H7 (cell line): Measurements from ENCODE around the gene NCAN. TPM values are rescaled to one million over a fixed set of nuclear protein-coding genes. Genes with fewer than 3 reads are reported as not detected.
"Not testable (repeated sequence)": the region's sequence is repeated elsewhere in the genome, so short reads cannot be mapped to it uniquely, and the experiment has no call there.

Experiments
- DNase-seq: peaks from one replicate; pipeline ENCODE4 v3.0.0; 2012
- H3K27me3 ChIP-seq: 2 replicates; pipeline ENCODE4 v1.6.0; 2011; ENCODE audit warnings: mild to moderate bottlenecking, low read length; ENCODE audit not compliant: control insufficient read depth, insufficient read depth
- H3K36me3 ChIP-seq: replicated peaks from 2 replicates; pipeline ENCODE4 v1.5.1; 2011; ENCODE audit warnings: low read length; ENCODE audit not compliant: control insufficient read depth, insufficient read depth
- H3K4me3 ChIP-seq: 2 replicates; pipeline ENCODE4 v1.5.1; 2011; ENCODE audit warnings: low read depth, mild to moderate bottlenecking, control low read depth, low read length, moderate library complexity; ENCODE audit not compliant: insufficient read depth
- total RNA-seq: library from RNA; depleted of rRNA; stranded (reverse); fragments of >200 nt; shearing (Covaris generic); gene quantifications from 2 replicates; pipeline ENCODE4 v1.2.3, GENCODE V29; 2014; rRNA removed

Gene NCAN
- total RNA-seq = 0.81 and 1.7 TPM in 2 replicates

DNA sequence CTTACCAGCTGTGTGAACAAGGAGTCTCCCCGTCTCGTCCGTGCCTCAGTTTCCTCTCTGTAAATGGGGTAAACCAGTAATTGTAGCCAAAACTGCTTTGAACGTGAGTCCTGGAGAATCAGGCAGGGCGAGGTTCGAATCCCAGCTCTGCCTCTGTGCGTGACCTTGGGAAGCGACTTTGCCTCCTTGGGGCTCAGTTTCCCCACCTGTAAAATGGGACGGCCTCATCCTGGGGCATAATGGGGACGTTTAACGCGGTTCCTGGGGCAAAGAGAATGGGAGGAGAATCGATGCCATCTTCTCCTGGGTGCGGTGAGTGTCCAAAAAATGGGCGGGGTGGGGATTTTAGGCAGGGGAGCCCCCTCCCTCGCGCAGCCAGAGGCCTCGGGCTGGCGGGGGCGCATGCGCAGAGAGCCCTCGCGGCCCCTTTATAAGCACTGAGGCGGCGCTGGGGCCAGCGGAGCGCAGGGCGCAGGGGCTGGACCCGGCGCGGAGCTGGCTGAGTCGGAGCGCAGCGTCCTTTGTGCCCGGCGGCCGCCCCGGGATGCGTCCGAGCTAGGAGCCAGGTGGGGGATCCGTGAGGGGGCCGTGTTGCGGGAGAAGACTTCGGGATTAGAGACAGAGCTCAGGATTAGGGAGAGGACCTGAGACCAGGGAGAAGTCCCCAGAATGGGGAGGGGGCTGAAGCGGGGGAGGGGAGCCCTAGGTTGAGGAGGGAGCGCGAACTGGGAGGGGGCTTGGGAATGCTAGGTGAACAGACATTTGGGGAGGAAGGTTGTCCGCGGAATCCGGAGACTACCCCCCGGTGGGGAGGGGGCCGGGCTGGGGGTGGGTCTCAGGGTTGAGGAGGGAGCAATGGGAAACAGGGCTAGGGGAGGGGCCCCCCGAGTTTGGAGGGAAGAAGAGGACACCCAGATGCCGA lies at the start of gene NCAN:
Gene NCAN, plus strand, starts transcription at position 460 of the 922 bp plus-strand sequence. CDS start 4,996 bp downstream, outside the sequence.
- DNase-seq = peak; percentile 95
- Histone ChIP-seq H3K27me3 (peaks cover 57% of the 10 kb centered on the region), H3K36me3 (no peaks in the 10 kb centered on the region), H3K4me3 (peak within 1 kb of the TSS; percentile 43)

- Histone ChIP-seq H3K36me3 (no peaks in the 10 kb centered on the region), H3K27me3 (no peaks in the 10 kb centered on the region), H3K4me3 (no peak overlapping the region)
- no peak for DNase-seq
Observed at GRCh38 chr19:19162495-19162894, 49.3 kb upstream of the NCAN start.

- DNase-seq = no peak
- Histone ChIP-seq H3K4me3 (no peak overlapping the region), H3K36me3 (no peaks in the 10 kb centered on the region), H3K27me3 (peaks cover 12% of the 10 kb centered on the region)
Observed at GRCh38 chr19:19165396-19165795, 46.4 kb upstream of the NCAN start.

GRCh38 chr19:19167612-19168011 lies 44.1 kb upstream of the NCAN start:
- no peak for DNase-seq
- H3K4me3 ChIP-seq = no peak overlapping the region

DNA sequence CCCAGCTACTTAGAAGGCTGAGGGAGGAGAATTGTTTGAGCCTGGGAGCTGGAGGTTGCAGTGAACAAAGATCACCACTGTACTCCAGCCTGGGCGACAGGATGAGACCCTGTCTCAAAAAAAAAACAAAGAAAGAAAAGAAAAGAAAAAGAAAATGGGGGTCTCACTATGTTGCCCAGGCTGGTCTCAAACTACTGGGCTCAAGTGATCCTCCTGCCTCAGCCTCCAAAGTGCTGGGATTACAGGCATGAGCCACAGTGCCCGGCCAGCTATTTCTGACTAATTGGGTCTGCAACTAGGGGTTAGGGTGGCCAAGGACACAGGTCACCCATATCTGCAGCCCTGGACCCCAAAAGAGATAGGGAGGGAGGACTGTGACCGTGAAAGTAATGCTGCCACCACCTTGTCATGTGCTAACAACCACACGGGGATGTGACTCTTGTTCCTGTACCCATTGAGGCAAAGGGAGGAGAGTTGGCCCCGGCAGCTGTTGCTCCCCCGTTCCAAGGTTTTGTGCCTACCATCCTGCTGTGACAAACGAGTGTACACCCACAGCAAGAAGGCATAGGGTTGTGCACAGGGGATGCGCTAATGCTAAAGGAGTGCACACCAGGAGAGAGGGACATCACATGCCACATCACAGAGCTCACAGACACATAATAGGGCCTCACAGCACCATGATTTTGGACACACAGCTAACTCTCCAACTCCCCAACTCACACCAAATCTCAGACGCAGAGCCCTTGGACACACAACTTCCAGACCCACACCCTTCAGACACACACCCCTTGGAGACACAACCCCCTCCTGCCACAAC lies 42.3 kb upstream of the NCAN start:
- Histone ChIP-seq H3K36me3 (no peaks in the 10 kb centered on the region), H3K4me3 (peak overlapping the region; percentile 35; the same call in 1 of the 2 replicates), H3K27me3 (peaks cover 18% of the 10 kb centered on the region)
- DNase-seq = no peak

More at GRCh38 chr19:19167612-19168011, 44.1 kb upstream of the NCAN start:
- H3K36me3 ChIP-seq = no peaks in the 10 kb centered on the region
- peaks cover 18% of the 10 kb centered on the region for H3K27me3 ChIP-seq

- peak; percentile 100 for DNase-seq
- Histone ChIP-seq H3K27me3 (peaks cover 18% of the 10 kb centered on the region), H3K36me3 (no peaks in the 10 kb centered on the region), H3K4me3 (peak within 1 kb of the TSS; percentile 37; the same call in 1 of the 2 replicates)
Observed at GRCh38 chr19:19170053-19170872, 41.5 kb upstream of the NCAN start, which contains the start of gene MEF2B. Gene MEF2B (minus strand): TSS chr19:19170263. CDS start chr19:19150735, 19,528 bp downstream.

DNA sequence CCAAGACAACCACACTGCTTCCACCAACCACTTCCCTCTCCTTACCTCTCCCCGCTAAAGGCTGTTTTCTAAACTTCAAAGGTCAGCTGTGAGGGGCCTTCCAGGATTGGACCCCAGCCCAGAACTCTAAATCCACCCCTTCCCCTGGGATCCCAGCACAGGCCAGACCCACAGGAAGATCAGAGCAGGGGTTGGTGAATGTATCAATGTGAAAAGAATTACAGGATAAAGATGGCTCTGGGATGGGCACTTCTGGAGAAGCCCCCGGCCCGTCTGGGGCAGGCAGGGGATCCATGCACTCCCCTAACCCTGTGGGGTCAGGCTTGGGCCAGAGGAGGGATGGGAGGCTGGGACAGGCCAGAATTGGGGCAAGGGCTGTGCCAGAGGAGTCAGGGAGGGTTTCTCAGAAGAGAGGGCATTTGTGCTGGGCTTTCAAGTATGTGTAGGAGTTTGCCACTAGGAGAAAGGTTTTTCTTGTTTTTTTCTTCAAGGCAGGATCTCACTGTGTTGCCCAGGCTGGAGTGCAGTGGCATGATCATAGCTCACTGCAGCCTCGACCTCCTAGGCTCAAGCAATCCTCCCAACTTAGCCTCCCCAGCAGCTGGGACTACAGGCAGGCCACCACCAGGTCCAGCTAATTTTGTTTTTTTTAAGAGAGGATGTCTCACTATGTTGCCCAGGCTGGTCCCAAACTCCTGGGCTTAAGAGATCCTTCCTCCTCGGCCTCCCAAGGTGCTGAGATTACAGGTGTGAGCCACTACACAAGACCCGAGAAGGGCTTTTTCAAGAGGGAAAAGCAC lies 40.7 kb upstream of the NCAN start:
- Histone ChIP-seq H3K27me3 (peaks cover 18% of the 10 kb centered on the region), H3K36me3 (no peaks in the 10 kb centered on the region), H3K4me3 (no peak overlapping the region)
- DNase-seq = no peak

- H3K4me3 ChIP-seq = no peak overlapping the region
- H3K27me3 ChIP-seq = peaks cover 18% of the 10 kb centered on the region
- peak; percentile 76 for DNase-seq
- no peaks in the 10 kb centered on the region for H3K36me3 ChIP-seq
Observed at GRCh38 chr19:19171821-19172532, 39.8 kb upstream of the NCAN start.

- not testable (repeated sequence) for H3K36me3 ChIP-seq, DNase-seq, H3K4me3 ChIP-seq
- peaks cover 18% of the 10 kb centered on the region for H3K27me3 ChIP-seq
Observed at GRCh38 chr19:19173243-19173642, 38.5 kb upstream of the NCAN start.

GRCh38 chr19:19176950-19177349 lies 34.8 kb upstream of the NCAN start:
- H3K27me3 ChIP-seq = no peaks in the 10 kb centered on the region
- DNase-seq = peak; percentile 49
- H3K36me3 ChIP-seq = no peaks in the 10 kb centered on the region; the same call in 1 of the 2 replicates
- H3K4me3 ChIP-seq = no peak overlapping the region

DNA sequence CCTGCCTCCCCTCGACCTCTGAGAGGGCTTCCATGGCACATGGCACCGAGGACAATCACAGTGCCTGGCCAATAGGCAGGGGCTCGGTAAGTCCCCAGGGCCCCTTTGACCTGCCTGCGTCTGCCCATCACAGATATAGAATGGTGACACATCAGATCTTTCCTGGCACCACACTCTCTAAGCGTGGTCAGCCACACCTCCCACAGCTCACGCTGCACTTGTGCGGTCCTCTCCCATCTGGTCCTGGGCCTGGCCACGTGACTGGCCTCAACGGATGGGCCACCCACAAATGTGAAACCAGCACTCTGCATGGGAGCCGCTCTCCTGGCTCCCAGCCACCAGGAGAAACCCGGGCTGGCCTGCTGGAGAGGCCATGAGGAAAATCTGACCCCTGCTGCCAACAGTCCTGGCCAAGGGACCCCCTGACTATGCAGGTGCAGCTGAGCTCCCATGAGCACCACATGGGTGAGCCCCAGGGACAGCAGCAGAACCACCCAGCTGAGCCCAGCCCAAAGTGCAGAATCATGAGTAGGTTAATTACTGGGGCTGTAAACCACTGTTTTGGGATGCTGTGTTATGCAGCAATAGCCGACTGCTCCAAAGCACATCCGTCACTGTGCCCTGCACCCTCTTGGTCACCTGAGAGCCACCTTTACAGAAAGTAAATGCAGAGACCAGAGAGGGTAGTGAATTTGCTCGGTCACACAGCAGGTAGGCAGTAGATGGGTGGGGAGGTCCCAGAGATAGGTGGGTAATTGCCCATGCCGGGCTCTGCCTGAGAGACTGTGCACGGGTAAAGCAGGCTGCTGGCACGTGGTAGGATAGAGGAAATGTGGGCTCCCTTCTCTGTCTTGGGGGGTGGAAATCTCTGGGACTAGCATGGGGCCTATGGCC lies 32.0 kb upstream of the NCAN start:
- no peaks in the 10 kb centered on the region; the same call in 1 of the 2 replicates for H3K36me3 ChIP-seq
- DNase-seq = no peak
- H3K27me3 ChIP-seq = no peaks in the 10 kb centered on the region
- H3K4me3 ChIP-seq = no peak overlapping the region

DNA sequence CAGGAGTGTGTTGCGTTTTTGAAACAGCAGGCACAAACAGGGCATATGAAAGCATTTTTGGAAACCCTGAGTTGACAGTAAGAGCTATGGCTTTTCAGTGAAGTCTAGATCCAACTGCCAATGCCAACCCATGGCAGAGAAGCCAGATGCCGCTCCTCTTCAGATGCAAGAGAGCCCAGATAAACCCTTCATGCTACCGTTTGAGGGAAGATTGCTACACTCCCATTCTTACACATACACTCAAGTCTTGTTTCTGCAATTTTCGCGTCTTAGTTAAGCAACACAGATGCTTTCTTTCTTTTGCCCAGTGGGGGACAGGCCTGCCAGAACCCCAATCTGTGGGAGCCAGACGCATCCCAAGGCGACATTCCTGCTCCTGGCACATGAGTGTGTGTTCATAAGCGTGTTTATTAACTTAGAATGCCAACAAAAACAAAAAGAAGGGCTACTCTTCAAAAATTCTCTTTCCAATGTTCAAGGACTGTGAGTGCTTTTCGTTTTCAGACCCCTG lies 30.2 kb upstream of the NCAN start:
- Histone ChIP-seq H3K36me3 (peaks cover 2% of the 10 kb centered on the region), H3K4me3 (no peak overlapping the region), H3K27me3 (no peaks in the 10 kb centered on the region)
- DNase-seq = no peak
